GM20000 (cell line): ENCODE data around the gene IL17A.

Experiments
- DNase-seq: peaks from one replicate; pipeline ENCODE4 v3.0.0; 2012; ENCODE audit warnings: low spot score
- TF ChIP-seq, protein P1 (sequence below): IDR thresholded peaks from 2 replicates; pipeline ENCODE4 v1.5.1; 2012; ENCODE audit warnings: mild to moderate bottlenecking, control low read depth; ENCODE audit errors: extremely low read depth, missing control alignments

The IL17A gene

DNA sequence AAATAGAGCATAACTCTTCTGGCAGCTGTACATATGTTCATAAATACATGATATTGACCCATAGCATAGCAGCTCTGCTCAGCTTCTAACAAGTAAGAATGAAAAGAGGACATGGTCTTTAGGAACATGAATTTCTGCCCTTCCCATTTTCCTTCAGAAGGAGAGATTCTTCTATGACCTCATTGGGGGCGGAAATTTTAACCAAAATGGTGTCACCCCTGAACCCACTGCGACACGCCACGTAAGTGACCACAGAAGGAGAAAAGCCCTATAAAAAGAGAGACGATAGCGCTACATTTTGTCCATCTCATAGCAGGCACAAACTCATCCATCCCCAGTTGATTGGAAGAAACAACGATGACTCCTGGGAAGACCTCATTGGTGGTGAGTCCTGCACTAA, at the start of gene IL17A:
Gene IL17A (plus strand): TSS at position 301 of the 400 bp plus-strand sequence. CDS start 57 bp downstream, at position 358.
- TF ChIP-seq, protein P1, sequence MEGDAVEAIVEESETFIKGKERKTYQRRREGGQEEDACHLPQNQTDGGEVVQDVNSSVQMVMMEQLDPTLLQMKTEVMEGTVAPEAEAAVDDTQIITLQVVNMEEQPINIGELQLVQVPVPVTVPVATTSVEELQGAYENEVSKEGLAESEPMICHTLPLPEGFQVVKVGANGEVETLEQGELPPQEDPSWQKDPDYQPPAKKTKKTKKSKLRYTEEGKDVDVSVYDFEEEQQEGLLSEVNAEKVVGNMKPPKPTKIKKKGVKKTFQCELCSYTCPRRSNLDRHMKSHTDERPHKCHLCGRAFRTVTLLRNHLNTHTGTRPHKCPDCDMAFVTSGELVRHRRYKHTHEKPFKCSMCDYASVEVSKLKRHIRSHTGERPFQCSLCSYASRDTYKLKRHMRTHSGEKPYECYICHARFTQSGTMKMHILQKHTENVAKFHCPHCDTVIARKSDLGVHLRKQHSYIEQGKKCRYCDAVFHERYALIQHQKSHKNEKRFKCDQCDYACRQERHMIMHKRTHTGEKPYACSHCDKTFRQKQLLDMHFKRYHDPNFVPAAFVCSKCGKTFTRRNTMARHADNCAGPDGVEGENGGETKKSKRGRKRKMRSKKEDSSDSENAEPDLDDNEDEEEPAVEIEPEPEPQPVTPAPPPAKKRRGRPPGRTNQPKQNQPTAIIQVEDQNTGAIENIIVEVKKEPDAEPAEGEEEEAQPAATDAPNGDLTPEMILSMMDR, result no peak
- no peak for DNase-seq

DNA sequence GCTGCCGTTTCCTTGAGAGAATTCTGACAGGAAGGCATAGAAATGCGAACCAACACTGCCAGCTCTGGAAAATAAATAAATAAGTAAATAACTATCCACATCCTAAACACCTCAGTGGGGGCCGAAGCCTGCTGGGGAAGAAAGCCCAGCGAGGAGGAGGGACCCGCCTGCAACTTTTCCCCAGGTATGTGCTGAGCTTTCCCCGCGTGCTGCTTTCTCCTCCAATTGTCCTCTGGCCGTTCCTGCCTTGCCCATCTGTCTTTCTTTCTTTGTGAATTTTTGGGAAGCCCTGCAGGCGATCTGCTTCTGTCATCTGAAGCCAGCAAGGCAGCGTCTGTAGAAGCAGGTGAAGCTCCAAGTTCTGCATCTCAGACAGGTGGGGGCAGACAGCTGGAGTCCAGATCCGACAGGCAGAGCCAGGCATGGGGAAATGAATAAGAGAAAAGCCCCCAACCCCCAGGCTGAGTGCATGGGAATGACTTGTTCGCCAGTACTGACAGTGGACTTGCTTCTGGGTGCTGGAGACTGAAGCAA, 49.2 kb upstream of the IL17A start:
- TF ChIP-seq, protein P1, result no peak

DNA sequence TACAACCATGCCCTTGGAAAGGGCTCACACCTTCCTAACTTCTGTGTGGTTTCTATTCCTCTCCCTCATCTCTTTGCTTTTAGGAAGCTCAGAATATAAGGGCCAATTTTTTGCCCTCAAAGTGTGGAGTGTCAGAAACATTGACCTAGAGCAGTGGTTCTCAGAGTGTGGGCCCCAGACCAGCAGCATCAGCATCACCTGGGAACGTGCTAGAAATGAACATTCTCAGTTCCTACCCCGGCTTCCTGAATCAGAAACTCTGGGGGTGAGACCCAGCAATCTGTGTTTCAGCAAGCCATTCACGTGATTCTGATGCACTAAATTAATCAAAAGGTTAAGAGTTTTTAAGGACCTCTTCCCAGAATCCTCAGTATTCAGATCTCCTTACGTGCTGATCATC, 47.9 kb upstream of the IL17A start:
- TF ChIP-seq, protein P1, result no peak
- DNase-seq, result no peak

More for the DNA sequence above, 49.2 kb upstream of the IL17A start:
- no peak for DNase-seq

DNA sequence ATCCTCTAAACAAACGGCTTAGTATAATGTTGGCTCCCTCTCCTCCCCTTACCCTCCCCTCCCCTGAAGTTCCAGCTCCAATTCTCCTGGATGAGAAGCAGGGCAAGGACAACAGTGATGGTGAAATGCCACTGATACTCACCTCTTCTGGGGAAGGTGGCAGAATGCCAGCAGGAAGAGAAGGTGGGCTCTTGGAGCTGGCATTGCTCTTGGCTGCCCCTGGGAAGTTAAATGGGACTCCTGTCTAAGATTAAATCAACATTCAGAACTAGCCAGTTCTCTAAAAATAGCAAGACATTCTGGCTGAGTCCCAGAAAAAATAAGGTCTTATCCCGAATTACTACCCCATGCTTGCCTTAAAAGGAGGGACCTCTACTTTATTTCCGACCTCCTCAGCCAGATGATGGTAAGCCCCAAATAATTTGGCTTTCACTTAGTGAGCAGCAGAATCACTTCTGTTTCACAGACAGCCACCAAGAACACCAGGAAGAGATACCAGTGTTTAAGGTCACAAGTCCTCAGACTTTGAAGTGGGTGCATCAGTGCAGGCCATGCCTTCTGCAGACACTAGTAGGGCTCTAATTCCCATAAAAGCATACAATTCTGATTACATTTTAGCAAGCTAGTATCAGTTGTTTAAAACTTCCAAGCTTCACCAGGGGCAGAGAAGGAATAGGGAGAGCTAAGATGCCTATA, 46.0 kb upstream of the IL17A start:
- TF ChIP-seq, protein P1, result no peak
- no peak for DNase-seq

DNA sequence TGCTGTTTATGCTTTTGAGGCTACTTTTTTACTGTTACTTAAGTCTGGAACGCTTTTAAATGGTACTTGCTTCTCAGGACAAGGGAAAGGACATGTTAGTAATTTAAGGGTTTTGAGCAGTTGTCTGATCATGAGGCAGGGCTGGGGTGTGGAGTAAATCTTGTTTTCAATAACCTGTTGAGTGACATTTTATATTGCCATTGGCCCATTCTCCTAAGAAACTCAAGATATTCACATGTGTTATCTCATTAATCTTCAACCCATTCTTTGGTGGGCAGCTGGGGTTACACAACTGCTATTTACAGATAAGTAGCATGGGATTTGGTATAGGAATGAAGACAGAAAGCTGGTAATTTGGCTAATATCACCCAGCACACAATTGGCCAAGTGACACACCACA, 44.6 kb upstream of the IL17A start:
- DNase-seq, result no peak
- TF ChIP-seq, protein P1, result no peak

DNA sequence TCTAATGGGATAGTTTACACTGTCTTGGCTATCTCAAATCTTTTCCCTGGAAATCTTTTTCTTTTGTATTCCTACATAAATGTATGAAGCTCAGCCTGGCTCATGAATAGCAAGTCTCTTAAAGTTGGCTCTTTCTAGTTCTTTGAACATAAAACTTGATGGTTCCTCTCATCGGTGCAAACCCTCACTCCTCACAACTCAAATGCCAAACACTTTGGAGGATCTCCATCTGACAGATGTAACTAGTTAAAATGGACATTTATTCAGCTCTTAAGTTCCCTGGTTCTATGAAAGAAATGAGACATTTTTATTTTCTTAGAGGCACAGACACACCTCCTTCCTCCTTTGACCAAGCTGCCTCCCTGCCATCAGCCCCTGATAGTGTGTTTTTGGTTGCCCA, 43.6 kb upstream of the IL17A start:
- no peak for DNase-seq
- TF ChIP-seq, protein P1, result no peak

DNA sequence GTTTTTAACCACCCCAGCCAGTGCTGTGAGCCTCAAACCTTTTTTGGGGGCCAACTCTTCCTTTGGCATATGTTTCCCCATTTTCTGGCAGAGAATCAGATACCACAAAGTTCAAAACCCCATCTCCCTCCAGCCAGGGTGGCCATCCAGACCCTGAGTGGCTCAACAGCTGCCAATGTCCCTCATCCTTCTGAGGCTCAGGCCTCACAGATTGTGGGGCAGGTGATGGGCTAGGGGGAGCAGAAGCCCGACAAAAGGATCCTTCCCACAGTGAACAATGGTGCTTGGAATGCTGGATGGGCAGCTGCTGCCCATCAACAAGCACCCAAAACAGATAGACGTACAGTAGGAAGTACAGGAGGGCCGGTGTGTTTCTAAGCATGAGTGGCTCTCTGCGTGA, 42.6 kb upstream of the IL17A start:
- no peak for DNase-seq
- TF ChIP-seq, protein P1, result no peak
